GM21447 (cell line): Measurements from ENCODE around the gene CRPPA.
"Not testable (repeated sequence)": the region's sequence is repeated elsewhere in the genome, so short reads cannot be mapped to it uniquely, and the experiment has no call there.

Experiments
- ATAC-seq: cut with Tn5 transposase; IDR thresholded peaks from one replicate; pipeline ENCODE4 v1.9.1; 2021; ENCODE audit not compliant: unreplicated experiment

Gene CRPPA

GRCh38 chr7:16398146-16399017 is 23.0 kb downstream of the CRPPA start:
- ATAC-seq: no peak

- no peak for ATAC-seq
Observed at GRCh38 chr7:16397501-16398145, 23.7 kb downstream of the CRPPA start.

GRCh38 chr7:16396766-16397500 is 24.4 kb downstream of the CRPPA start:
- no peak for ATAC-seq

- no peak for ATAC-seq
Observed at GRCh38 chr7:16395121-16395520, 26.2 kb downstream of the CRPPA start.

- ATAC-seq: no peak
Observed at GRCh38 chr7:16393862-16394422, 27.4 kb downstream of the CRPPA start.

- ATAC-seq: no peak
Observed at GRCh38 chr7:16392990-16393523, 28.3 kb downstream of the CRPPA start.

- not testable (repeated sequence) for ATAC-seq
Observed at GRCh38 chr7:16383786-16384185, 37.6 kb downstream of the CRPPA start.

GRCh38 chr7:16383103-16383502 is 38.2 kb downstream of the CRPPA start:
- ATAC-seq: not testable (repeated sequence)
